HG02678 (cell line): ENCODE data around the gene C2CD4D.

Experiments used
- ATAC-seq: cut with Tn5 transposase; IDR thresholded peaks from one replicate; pipeline ENCODE4 v1.9.1; 2021; ENCODE audit warnings: mild to moderate bottlenecking, moderate library complexity; ENCODE audit not compliant: unreplicated experiment

Gene C2CD4D

GRCh38 chr1:151790940-151791651, 48.5 kb downstream of the C2CD4D start:
- no peak for ATAC-seq

GRCh38 chr1:151790071-151790939, 49.3 kb downstream of the C2CD4D start, which contains the start of gene TDRKH:
Gene TDRKH, minus strand, starts transcription at chr1:151790500. Its CDS starts 7,478 bp downstream, at chr1:151783022.
- peak; percentile 94 for ATAC-seq
